Measurements from ENCODE around the gene MRPS35.

The MRPS35 gene

GRCh38 chr12:27710592-27711316 lies at the start of gene MRPS35:
Gene MRPS35 (plus strand): TSS chr12:27710832. CDS start chr12:27710844, 12 bp downstream.
- peak; percentile 89 for DNase-seq

- DNase-seq = no peak
Measured at GRCh38 chr12:27665704-27666103, 44.9 kb upstream of the MRPS35 start.

GRCh38 chr12:27666510-27666909 lies 44.1 kb upstream of the MRPS35 start:
- no peak for DNase-seq

GRCh38 chr12:27667540-27667939 lies 43.1 kb upstream of the MRPS35 start:
- no peak for DNase-seq

- no peak for DNase-seq
Measured at GRCh38 chr12:27672051-27672450, 38.6 kb upstream of the MRPS35 start.

GRCh38 chr12:27672643-27673042 lies 38.0 kb upstream of the MRPS35 start:
- DNase-seq = no peak

GRCh38 chr12:27673101-27673718 lies 37.4 kb upstream of the MRPS35 start:
- DNase-seq = no peak

- DNase-seq = no peak
Measured at GRCh38 chr12:27674989-27675388, 35.6 kb upstream of the MRPS35 start.

- no peak for DNase-seq
Measured at GRCh38 chr12:27680619-27681018, 30.0 kb upstream of the MRPS35 start.

GRCh38 chr12:27682534-27682933 lies 28.1 kb upstream of the MRPS35 start:
- no peak for DNase-seq

GRCh38 chr12:27685274-27685673 lies 25.4 kb upstream of the MRPS35 start:
- DNase-seq = no peak

GRCh38 chr12:27686147-27686546 lies 24.5 kb upstream of the MRPS35 start:
- DNase-seq = no peak

GRCh38 chr12:27688671-27689070 lies 22.0 kb upstream of the MRPS35 start:
- no peak for DNase-seq

- no peak for DNase-seq
Measured at GRCh38 chr12:27689558-27690180, 21.0 kb upstream of the MRPS35 start.

- no peak for DNase-seq
Measured at GRCh38 chr12:27693403-27693802, 17.2 kb upstream of the MRPS35 start.

- DNase-seq = no peak
Measured at GRCh38 chr12:27695556-27696292, 14.9 kb upstream of the MRPS35 start.

GRCh38 chr12:27696293-27696652 lies 14.4 kb upstream of the MRPS35 start, which contains the start of gene REP15:
Gene REP15 (plus strand): TSS chr12:27696447. CDS start chr12:27696563, 116 bp downstream.
- DNase-seq = no peak

GRCh38 chr12:27696864-27697564 lies 13.6 kb upstream of the MRPS35 start:
- DNase-seq = no peak

- peak; percentile 56 for DNase-seq
Measured at GRCh38 chr12:27703720-27704452, 6.7 kb upstream of the MRPS35 start.

GRCh38 chr12:27705263-27705662 lies 5.4 kb upstream of the MRPS35 start:
- DNase-seq = no peak

- DNase-seq = no peak
Measured at GRCh38 chr12:27707216-27707615, 3.4 kb upstream of the MRPS35 start.

All from stimulated activated CD4-positive, alpha-beta T cell treated with anti-CD3 and anti-CD28 coated beads, Interleukin-12 subunit alpha, Interleukin-12 subunit beta, amount 100 ng/mL, for 4 hours (primary cell).